Natural killer cell (primary cell): ENCODE measurements around the gene IL18BP. TPM values are rescaled to one million over a fixed set of nuclear protein-coding genes. Genes with fewer than 3 reads are reported as not detected.

ENCODE experiments used
- ATAC-seq, 3 donors: fragments of 150-1000 bp in 2 of 3; fragments of 200-7000 bp in 1 of 3; cut with Tn5 transposase; 1 replicate in 1 of 3; 2 replicates in 2 of 3; pipeline ENCODE4 v1.10.0; 2021; ENCODE audit warnings: mild to moderate bottlenecking in 2 of 3, moderate library complexity in 2 of 3
- DNase-seq, 2 donors: peaks; one replicate each; pipeline versions ENCODE4 v3.0.0 to v3.0.0-alpha.2; 2013 to 2021; ENCODE audit warnings: mixed read lengths in 1 of 2
- H3K27ac ChIP-seq: one replicate; pipeline ENCODE4 v1.5.1; 2013; ENCODE audit warnings: mild to moderate bottlenecking, low read length
- H3K27me3 ChIP-seq: one replicate; pipeline ENCODE4 v1.6.1; 2013; ENCODE audit warnings: low read length; ENCODE audit not compliant: control insufficient read depth, insufficient read depth
- H3K36me3 ChIP-seq: one replicate; pipeline ENCODE4 v1.6.1; 2013; ENCODE audit warnings: low read length; ENCODE audit not compliant: control insufficient read depth, insufficient read depth
- H3K4me1 ChIP-seq: one replicate; pipeline ENCODE4 v1.6.1; 2013; ENCODE audit warnings: low read length; ENCODE audit not compliant: control insufficient read depth, insufficient read depth
- H3K4me3 ChIP-seq: one replicate; pipeline ENCODE4 v1.5.1; 2013; ENCODE audit warnings: low read length
- H3K9me3 ChIP-seq: one replicate; pipeline ENCODE4 v1.6.1; 2013; ENCODE audit warnings: low read length; ENCODE audit not compliant: control insufficient read depth, insufficient read depth
- H3K27ac Mint-ChIP-seq, 2 donors: one replicate each; pipeline ENCODE4 v1.8.0; 2022; ENCODE audit warnings: mild to moderate bottlenecking in 2 of 2, mixed read lengths in 2 of 2, moderate library complexity in 1 of 2
- H3K27me3 Mint-ChIP-seq, 2 donors: one replicate each; pipeline ENCODE4 v1.8.0; 2022; ENCODE audit warnings: low read depth in 2 of 2, mixed read lengths in 2 of 2
- H3K36me3 Mint-ChIP-seq: one replicate; pipeline ENCODE4 v1.8.0; 2022; ENCODE audit warnings: mixed read lengths
- H3K4me1 Mint-ChIP-seq, 2 donors: one replicate each; pipeline ENCODE4 v1.8.0; 2022; ENCODE audit warnings: mixed read lengths in 2 of 2
- H3K4me3 Mint-ChIP-seq: one replicate; pipeline ENCODE4 v1.8.0; 2022; ENCODE audit warnings: mild to moderate bottlenecking, moderate library complexity, mixed read lengths
- H3K9me3 Mint-ChIP-seq, 2 donors: one replicate each; pipeline ENCODE4 v1.8.0; 2022; ENCODE audit warnings: mixed read lengths in 2 of 2
- WGBS: methylation state at CpG from one replicate; pipeline ENCODE4 v1.1.7; 2013; ENCODE audit warnings: missing lambda C conversion rate; ENCODE audit not compliant: insufficient coverage; 5-methylcytosine and 5-hydroxymethylcytosine counted together
- intact Hi-C: fragments of 100-400 bp; cut with micrococcal nuclease; formaldehyde crosslinking; loops from one replicate; pipeline ENCODE4 v1.14.2; 2022
- total RNA-seq, 4 donors: library from RNA; stranded (reverse); fragments of 120-200 nt in 1 of 4; gene quantifications; one replicate each; pipeline versions ENCODE4 v1.2.3 to v1.2.4, GENCODE V29; 2013 to 2022
- TF ChIP-seq, protein P1 (sequence below): fragments of 200-600 bp; IDR thresholded peaks from one replicate; pipeline ENCODE4 v1.8.0; 2022; ENCODE audit warnings: antibody characterized with exemption

The IL18BP gene
- total RNA-seq, 3 donors from 2014 or later (not counting 1 experiment from before 2014, with no cell fraction given), result 23.1 to 35.5 (median 27.2) TPM

DNA sequence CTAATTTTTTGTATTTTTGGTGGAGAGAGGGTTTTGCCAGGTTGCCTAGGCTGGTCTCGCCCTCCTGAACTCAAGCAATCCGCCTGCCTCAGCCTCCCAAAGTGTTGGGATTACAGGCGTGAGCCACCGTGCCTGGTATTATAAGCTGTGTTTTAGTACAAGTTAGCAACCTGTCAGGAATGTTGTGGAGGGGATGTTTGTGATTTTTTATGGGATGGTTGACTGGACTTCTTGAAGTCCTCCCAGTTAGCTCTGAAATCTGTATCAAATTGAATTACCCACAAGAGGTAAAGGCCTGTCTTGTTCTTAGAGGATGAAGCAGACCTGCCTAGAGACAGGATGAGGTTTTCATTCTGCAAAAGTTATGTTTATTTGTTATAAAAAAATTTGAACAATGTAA lies 34.1 kb upstream of the IL18BP start:
- no peak overlapping the region for H3K4me3 ChIP-seq
- peaks cover 3% of the 10 kb centered on the region for H3K9me3 ChIP-seq
- intact Hi-C loops, result no loop called here
- ATAC-seq (no peak), DNase-seq (no peak)
- no peak overlapping the region for H3K27ac ChIP-seq
- Mint-ChIP-seq H3K4me1 (peaks cover 10 to 20% of the 10 kb centered on the region in 2 donors), H3K27me3 (no peaks in the 10 kb centered on the region), H3K36me3 (no peaks in the 10 kb centered on the region), H3K4me3 (no peak overlapping the region), H3K27ac (no peak overlapping the region), H3K9me3 (no peaks in the 10 kb centered on the region)
- WGBS, result 97% methylated on average over 4 of the region's 4 CpGs
- TF ChIP-seq, protein P1, sequence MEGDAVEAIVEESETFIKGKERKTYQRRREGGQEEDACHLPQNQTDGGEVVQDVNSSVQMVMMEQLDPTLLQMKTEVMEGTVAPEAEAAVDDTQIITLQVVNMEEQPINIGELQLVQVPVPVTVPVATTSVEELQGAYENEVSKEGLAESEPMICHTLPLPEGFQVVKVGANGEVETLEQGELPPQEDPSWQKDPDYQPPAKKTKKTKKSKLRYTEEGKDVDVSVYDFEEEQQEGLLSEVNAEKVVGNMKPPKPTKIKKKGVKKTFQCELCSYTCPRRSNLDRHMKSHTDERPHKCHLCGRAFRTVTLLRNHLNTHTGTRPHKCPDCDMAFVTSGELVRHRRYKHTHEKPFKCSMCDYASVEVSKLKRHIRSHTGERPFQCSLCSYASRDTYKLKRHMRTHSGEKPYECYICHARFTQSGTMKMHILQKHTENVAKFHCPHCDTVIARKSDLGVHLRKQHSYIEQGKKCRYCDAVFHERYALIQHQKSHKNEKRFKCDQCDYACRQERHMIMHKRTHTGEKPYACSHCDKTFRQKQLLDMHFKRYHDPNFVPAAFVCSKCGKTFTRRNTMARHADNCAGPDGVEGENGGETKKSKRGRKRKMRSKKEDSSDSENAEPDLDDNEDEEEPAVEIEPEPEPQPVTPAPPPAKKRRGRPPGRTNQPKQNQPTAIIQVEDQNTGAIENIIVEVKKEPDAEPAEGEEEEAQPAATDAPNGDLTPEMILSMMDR, result no peak
- no peaks in the 10 kb centered on the region for H3K27me3 ChIP-seq
- peaks cover 23% of the 10 kb centered on the region for H3K36me3 ChIP-seq
- H3K4me1 ChIP-seq, result no peaks in the 10 kb centered on the region

DNA sequence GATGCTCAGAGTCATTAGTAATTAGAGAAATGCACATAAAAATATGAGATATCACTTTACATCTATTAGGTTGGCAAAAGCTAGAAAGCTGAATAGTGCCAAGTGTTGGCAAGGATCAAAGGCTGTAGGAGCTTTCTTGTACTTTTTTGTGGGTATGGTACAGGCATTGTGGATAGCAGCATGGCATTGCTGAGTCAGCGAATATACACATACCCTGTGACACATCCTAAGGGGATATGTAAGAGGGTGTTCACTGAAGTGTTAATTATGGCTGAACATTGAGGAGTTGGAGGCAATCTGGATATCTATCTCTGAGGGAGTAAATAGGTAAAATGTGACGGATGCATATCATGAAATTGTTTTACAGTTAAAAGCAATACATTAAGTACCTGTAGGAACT lies 27.0 kb upstream of the IL18BP start:
- WGBS, result 100% methylated on average over 2 of the region's 2 CpGs

DNA sequence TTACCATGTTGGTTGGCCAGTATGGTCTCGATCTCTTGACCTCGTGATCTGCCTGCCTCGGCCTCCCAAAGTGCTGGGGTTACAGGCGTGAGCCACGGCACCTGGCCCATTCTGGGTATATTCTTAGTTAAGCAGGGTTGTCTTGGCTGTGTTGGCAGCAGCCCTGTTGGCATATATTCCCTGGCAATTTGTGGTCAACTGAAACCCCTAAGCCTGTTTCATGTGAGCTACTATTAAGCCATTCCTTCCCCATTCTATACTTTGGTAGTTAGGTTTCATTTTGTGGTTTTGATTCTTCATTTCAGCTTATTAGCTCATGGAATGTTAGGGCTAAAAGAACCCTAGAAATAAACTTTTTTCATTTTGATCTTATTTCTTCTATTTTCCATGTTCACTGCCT lies 22.2 kb upstream of the IL18BP start:
- H3K4me1 Mint-ChIP-seq, result peaks cover 4% of the 10 kb centered on the region in 2 donors
- Histone ChIP-seq H3K4me1 (no peaks in the 10 kb centered on the region), H3K27me3 (no peaks in the 10 kb centered on the region), H3K4me3 (no peak overlapping the region), H3K27ac (no peak overlapping the region), H3K9me3 (no peaks in the 10 kb centered on the region), H3K36me3 (peaks cover 6% of the 10 kb centered on the region)
- H3K4me3 Mint-ChIP-seq, result no peak overlapping the region
- H3K27me3 Mint-ChIP-seq, result no peaks in the 10 kb centered on the region
- TF ChIP-seq, protein P1, result no peak
- ATAC-seq (no peak), DNase-seq (no peak)
- 94% methylated on average over 5 of the region's 5 CpGs for WGBS
- no peak overlapping the region for H3K27ac Mint-ChIP-seq
- no peaks in the 10 kb centered on the region for H3K36me3 Mint-ChIP-seq
- no peaks in the 10 kb centered on the region for H3K9me3 Mint-ChIP-seq
- intact Hi-C loops, result loop anchor here (2.0 to 5.0 kb wide), 3 partner anchors 116 to 456 kb away; partner anchors contain the start of gene CLPB

More for the DNA sequence above, 27.0 kb upstream of the IL18BP start:
- Histone ChIP-seq H3K27me3 (no peaks in the 10 kb centered on the region), H3K27ac (no peak overlapping the region), H3K36me3 (peaks cover 19% of the 10 kb centered on the region), H3K4me3 (no peak overlapping the region), H3K4me1 (no peaks in the 10 kb centered on the region), H3K9me3 (no peaks in the 10 kb centered on the region)
- intact Hi-C loops, result no loop called here
- no peaks in the 10 kb centered on the region for H3K4me1 Mint-ChIP-seq
- H3K27ac Mint-ChIP-seq, result no peak overlapping the region
- TF ChIP-seq, protein P1, result no peak
- H3K36me3 Mint-ChIP-seq, result no peaks in the 10 kb centered on the region
- no peaks in the 10 kb centered on the region for H3K9me3 Mint-ChIP-seq
- DNase-seq (no peak), ATAC-seq (no peak)
- no peaks in the 10 kb centered on the region for H3K27me3 Mint-ChIP-seq
- H3K4me3 Mint-ChIP-seq, result no peak overlapping the region

DNA sequence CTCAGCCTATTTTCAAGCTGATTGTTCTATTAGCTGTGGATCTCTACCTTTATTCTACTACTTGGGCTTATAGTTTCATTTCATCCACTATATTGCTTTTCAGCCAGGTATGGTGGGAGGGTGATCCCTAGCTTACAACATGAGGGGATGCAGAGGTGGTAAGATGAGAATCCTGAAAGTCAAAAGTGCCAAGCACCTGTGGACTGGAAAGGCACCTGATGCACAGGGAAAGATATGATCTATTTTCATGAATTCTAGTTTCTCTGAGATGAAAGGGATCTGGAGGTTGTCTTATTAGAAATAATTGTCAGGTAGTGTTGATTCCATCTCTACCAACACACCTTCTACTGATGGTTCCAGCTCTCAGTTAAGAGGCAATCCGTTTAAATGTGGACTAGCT lies 21.6 kb upstream of the IL18BP start:
- Mint-ChIP-seq H3K4me3 (no peak overlapping the region), H3K27ac (no peak overlapping the region), H3K4me1 (peaks cover 4% of the 10 kb centered on the region in 2 donors), H3K27me3 (no peaks in the 10 kb centered on the region), H3K36me3 (no peaks in the 10 kb centered on the region), H3K9me3 (no peaks in the 10 kb centered on the region)
- DNase-seq (no peak), ATAC-seq (no peak)
- intact Hi-C loops, result loop anchor here (1.0 to 5.0 kb wide), 4 partner anchors 115 to 455 kb away; partner anchors contain the start of gene CLPB
- Histone ChIP-seq H3K36me3 (peaks cover 4% of the 10 kb centered on the region), H3K27ac (no peak overlapping the region), H3K9me3 (no peaks in the 10 kb centered on the region), H3K27me3 (no peaks in the 10 kb centered on the region), H3K4me1 (no peaks in the 10 kb centered on the region), H3K4me3 (no peak overlapping the region)
- TF ChIP-seq, protein P1, result no peak
- WGBS, result 65% methylated on average over 1 of the region's 1 CpG
